ENCODE measurements around the gene ACSM3.

Gene ACSM3

GRCh38 chr16:20844054-20844453, 80.2 kb downstream of the ACSM3 start:
- in situ Hi-C loops (cut with MboI; ENCODE audit: low sequenced_read_pairs, unreplicated experiment): no loop called here
- TF ChIP-seq, protein P1, sequence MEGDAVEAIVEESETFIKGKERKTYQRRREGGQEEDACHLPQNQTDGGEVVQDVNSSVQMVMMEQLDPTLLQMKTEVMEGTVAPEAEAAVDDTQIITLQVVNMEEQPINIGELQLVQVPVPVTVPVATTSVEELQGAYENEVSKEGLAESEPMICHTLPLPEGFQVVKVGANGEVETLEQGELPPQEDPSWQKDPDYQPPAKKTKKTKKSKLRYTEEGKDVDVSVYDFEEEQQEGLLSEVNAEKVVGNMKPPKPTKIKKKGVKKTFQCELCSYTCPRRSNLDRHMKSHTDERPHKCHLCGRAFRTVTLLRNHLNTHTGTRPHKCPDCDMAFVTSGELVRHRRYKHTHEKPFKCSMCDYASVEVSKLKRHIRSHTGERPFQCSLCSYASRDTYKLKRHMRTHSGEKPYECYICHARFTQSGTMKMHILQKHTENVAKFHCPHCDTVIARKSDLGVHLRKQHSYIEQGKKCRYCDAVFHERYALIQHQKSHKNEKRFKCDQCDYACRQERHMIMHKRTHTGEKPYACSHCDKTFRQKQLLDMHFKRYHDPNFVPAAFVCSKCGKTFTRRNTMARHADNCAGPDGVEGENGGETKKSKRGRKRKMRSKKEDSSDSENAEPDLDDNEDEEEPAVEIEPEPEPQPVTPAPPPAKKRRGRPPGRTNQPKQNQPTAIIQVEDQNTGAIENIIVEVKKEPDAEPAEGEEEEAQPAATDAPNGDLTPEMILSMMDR (IDR thresholded peaks at IDR 0.05; ENCODE audit: borderline replicate concordance, control extremely low read depth, extremely low read depth, insufficient read depth, missing control alignments): no peak
- no peak for DNase-seq (ENCODE audit: low spot score)

DNA sequence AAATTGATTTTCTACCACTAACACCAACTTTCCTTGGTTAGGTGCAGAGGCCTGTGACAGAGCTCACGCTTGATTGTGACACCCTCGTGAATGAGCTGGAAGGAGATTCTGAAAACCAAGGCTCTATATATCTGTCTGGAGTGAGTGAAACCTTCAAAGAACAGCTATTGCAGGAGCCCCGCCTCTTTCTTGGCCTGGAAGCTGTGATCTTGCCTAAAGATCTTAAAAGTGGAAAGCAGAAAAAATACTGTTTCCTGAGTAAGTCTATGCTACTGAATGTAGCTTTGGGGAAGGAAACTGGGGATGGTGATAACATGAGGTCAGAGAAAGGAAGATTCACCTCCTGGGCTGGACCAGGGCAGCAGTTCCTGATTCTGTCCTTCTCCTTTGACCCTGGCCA, 80.8 kb downstream of the ACSM3 start:
- in situ Hi-C loops (cut with MboI; ENCODE audit: low sequenced_read_pairs, unreplicated experiment): no loop called here
- TF ChIP-seq, protein P1 (IDR thresholded peaks at IDR 0.05; ENCODE audit: borderline replicate concordance, control extremely low read depth, extremely low read depth, insufficient read depth, missing control alignments): no peak
- no peak for DNase-seq (ENCODE audit: low spot score)

DNA sequence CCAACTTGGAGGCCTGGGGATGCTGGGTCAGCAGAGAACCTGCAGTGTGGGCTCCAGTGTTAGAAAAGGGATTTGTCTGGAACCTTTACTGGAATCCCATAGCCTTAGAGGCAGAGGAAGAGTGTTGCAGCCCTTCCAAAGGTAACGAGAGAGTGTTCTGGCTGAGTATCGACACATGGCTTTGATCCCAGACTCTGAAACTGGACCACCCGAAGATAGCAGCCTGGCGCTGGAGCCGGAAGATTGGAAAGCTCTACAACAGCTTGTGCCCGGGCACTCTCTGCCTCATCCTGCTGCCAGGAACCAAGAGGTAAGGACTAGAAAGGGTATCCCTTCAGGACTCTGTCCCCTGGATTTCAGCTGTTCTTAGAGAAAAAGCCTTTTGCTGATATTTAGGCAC, 82.2 kb downstream of the ACSM3 start:
- in situ Hi-C loops (cut with MboI; ENCODE audit: low sequenced_read_pairs, unreplicated experiment): no loop called here
- no peak for DNase-seq (ENCODE audit: low spot score)
- TF ChIP-seq, protein P1 (IDR thresholded peaks at IDR 0.05; ENCODE audit: borderline replicate concordance, control extremely low read depth, extremely low read depth, insufficient read depth, missing control alignments): no peak

DNA sequence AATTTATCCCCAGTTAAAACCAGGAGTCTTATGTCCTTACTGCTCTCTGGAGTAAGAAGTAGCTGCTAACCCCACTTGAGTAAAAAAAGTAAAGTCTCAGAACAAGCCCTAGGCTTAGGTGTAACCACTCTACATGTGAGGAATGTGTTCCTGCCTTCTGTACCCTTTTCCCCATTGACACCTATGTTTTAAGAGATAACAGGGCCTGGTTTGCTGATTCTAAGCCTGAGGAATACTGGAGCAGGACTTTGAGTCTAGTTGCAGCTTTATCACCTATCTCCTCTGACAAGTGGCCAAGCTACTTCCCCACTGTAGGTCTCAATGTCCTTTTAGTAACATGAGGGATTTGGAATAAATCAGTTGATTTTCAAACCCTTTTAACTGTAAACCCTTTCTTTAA, 82.7 kb downstream of the ACSM3 start:
- no peak for DNase-seq (ENCODE audit: low spot score)
- TF ChIP-seq, protein P1 (IDR thresholded peaks at IDR 0.05; ENCODE audit: borderline replicate concordance, control extremely low read depth, extremely low read depth, insufficient read depth, missing control alignments): no peak

More for the DNA sequence above, 82.7 kb downstream of the ACSM3 start:
- in situ Hi-C loops (cut with MboI; ENCODE audit: low sequenced_read_pairs, unreplicated experiment): no loop called here
